H9 (cell line): ENCODE measurements around the gene DAAM1. TPM values are rescaled to one million over a fixed set of nuclear protein-coding genes. Genes with fewer than 3 reads are reported as not detected.

ENCODE experiments used
- DNase-seq: peaks from one replicate; pipeline ENCODE4 v3.0.0-alpha.2; 2017
- H2AFZ ChIP-seq: one replicate; pipeline ENCODE4 v1.6.1; 2013; ENCODE audit warnings: mild to moderate bottlenecking, low read length, control low read depth, moderate library complexity
- H2AK5ac ChIP-seq: 2 replicates; pipeline ENCODE4 v1.6.1; 2013; ENCODE audit warnings: low read length, control low read depth, mixed read lengths; ENCODE audit not compliant: insufficient read length
- H2BK120ac ChIP-seq: one replicate; pipeline ENCODE4 v1.6.1; 2013; ENCODE audit warnings: low read depth, mild to moderate bottlenecking, low read length, control low read depth, inconsistent platforms; ENCODE audit not compliant: poor library complexity, severe bottlenecking
- H2BK12ac ChIP-seq: 2 replicates; pipeline ENCODE4 v1.6.1; 2013; ENCODE audit warnings: low read length, control low read depth, mixed read lengths, low read depth; ENCODE audit not compliant: insufficient read length
- H2BK15ac ChIP-seq: 2 replicates; pipeline ENCODE4 v1.6.1; 2013; ENCODE audit warnings: low read depth, low read length, control low read depth
- H2BK20ac ChIP-seq: one replicate; pipeline ENCODE4 v1.6.1; 2013; ENCODE audit warnings: low read depth, mild to moderate bottlenecking, low read length, control low read depth, inconsistent platforms; ENCODE audit not compliant: poor library complexity, severe bottlenecking
- H2BK5ac ChIP-seq: 2 replicates; pipeline ENCODE4 v1.6.1; 2013; ENCODE audit warnings: low read length, control low read depth, mixed read lengths; ENCODE audit not compliant: insufficient read length
- H3K14ac ChIP-seq: 2 replicates; pipeline ENCODE4 v1.6.1; 2013; ENCODE audit warnings: low read length, control low read depth; ENCODE audit not compliant: insufficient read depth
- H3K18ac ChIP-seq: 2 replicates; pipeline ENCODE4 v1.6.1; 2013; ENCODE audit warnings: low read depth, mild to moderate bottlenecking, mixed read lengths, low read length, control low read depth; ENCODE audit not compliant: insufficient read length
- H3K23ac ChIP-seq: 2 replicates; pipeline ENCODE4 v1.6.1; 2013; ENCODE audit warnings: low read length, control low read depth, mixed read lengths, low read depth; ENCODE audit not compliant: insufficient read length
- H3K23me2 ChIP-seq: 2 replicates; pipeline ENCODE4 v1.6.1; 2013; ENCODE audit warnings: low read depth, mild to moderate bottlenecking, mixed read lengths, low read length, control low read depth; ENCODE audit not compliant: insufficient read length, poor library complexity, severe bottlenecking
- H3K27ac ChIP-seq: 2 replicates; pipeline ENCODE4 v1.5.1; 2013; ENCODE audit warnings: low read length, control low read depth, mixed read lengths, low read depth; ENCODE audit not compliant: insufficient read length
- H3K27me3 ChIP-seq: 2 replicates; pipeline ENCODE4 v1.6.1; 2013; ENCODE audit warnings: low read length, control low read depth, inconsistent platforms; ENCODE audit not compliant: insufficient read depth
- H3K4ac ChIP-seq: 2 replicates; pipeline ENCODE4 v1.6.1; 2013; ENCODE audit warnings: low read depth, mild to moderate bottlenecking, control low read depth, inconsistent platforms, low read length, moderate library complexity
- H3K4me1 ChIP-seq: 2 replicates; pipeline ENCODE4 v1.6.1; 2013; ENCODE audit warnings: low read length, control low read depth, inconsistent platforms; ENCODE audit not compliant: insufficient read depth
- H3K4me2 ChIP-seq: 2 replicates; pipeline ENCODE4 v1.6.1; 2013; ENCODE audit warnings: low read length, control low read depth, mixed read lengths; ENCODE audit not compliant: insufficient read length, insufficient read depth
- H3K56ac ChIP-seq: 2 replicates; pipeline ENCODE4 v1.6.1; 2013; ENCODE audit warnings: low read depth, mild to moderate bottlenecking, mixed read lengths, low read length, control low read depth; ENCODE audit not compliant: insufficient read length
- H3K79me1 ChIP-seq: 2 replicates; pipeline ENCODE4 v1.6.1; 2013; ENCODE audit warnings: low read depth, mild to moderate bottlenecking, moderate library complexity, low read length, control low read depth, inconsistent platforms; ENCODE audit not compliant: insufficient read depth, poor library complexity, severe bottlenecking
- H3K79me2 ChIP-seq: 2 replicates; pipeline ENCODE4 v1.6.1; 2013; ENCODE audit warnings: low read length, control low read depth, inconsistent platforms; ENCODE audit not compliant: insufficient read depth
- H3K9ac ChIP-seq: 2 replicates; pipeline ENCODE4 v1.6.1; 2013; ENCODE audit warnings: low read length, control low read depth, mixed read lengths; ENCODE audit not compliant: insufficient read length; ENCODE audit errors: extremely low read depth
- H3K9me3 ChIP-seq: one replicate; pipeline ENCODE4 v1.6.1; 2013; ENCODE audit warnings: low read depth, low read length, inconsistent platforms; ENCODE audit not compliant: control insufficient read depth
- H3T11ph ChIP-seq: one replicate; pipeline ENCODE4 v1.6.1; 2013; ENCODE audit warnings: mild to moderate bottlenecking, low read length, control low read depth, inconsistent platforms
- H4K20me1 ChIP-seq: one replicate; pipeline ENCODE4 v1.6.1; 2013; ENCODE audit not compliant: control insufficient read depth, insufficient read length, insufficient read depth
- H4K5ac ChIP-seq: 2 replicates; pipeline ENCODE4 v1.6.1; 2013; ENCODE audit warnings: low read depth, mild to moderate bottlenecking, mixed read lengths, low read length, control low read depth; ENCODE audit not compliant: insufficient read length
- H4K8ac ChIP-seq: replicated peaks from 2 replicates; pipeline ENCODE4 v1.6.1; 2013; ENCODE audit warnings: low read length, control low read depth, mixed read lengths, low read depth; ENCODE audit not compliant: insufficient read length
- H4K91ac ChIP-seq: 2 replicates; pipeline ENCODE4 v1.6.1; 2013; ENCODE audit warnings: low read depth, mild to moderate bottlenecking, moderate library complexity, mixed read lengths, low read length, control low read depth; ENCODE audit not compliant: insufficient read length
- H3K27ac Mint-ChIP-seq, 3 experiments: 2 replicates in 2 of 3; 3 replicates in 1 of 3; pipeline ENCODE4 v1.8.0; 2020 to 2021; ENCODE audit warnings: mixed read lengths in 3 of 3, mild to moderate bottlenecking in 1 of 3, moderate library complexity in 1 of 3
- H3K27me3 Mint-ChIP-seq: 2 replicates; pipeline ENCODE4 v1.8.0; 2021; ENCODE audit warnings: low read depth, mild to moderate bottlenecking, moderate library complexity, mixed read lengths
- H3K36me3 Mint-ChIP-seq, 3 experiments: 2 replicates in 2 of 3; 3 replicates in 1 of 3; pipeline ENCODE4 v1.8.0; 2020 to 2021; ENCODE audit warnings: low read depth in 3 of 3, mixed read lengths in 3 of 3; ENCODE audit not compliant: insufficient read depth in 1 of 3
- H3K4me1 Mint-ChIP-seq, 2 experiments: 2 replicates each; pipeline ENCODE4 v1.8.0; 2020; ENCODE audit warnings: mixed read lengths in 2 of 2
- H3K4me3 Mint-ChIP-seq, 2 experiments: 2 replicates in 1 of 2; 3 replicates in 1 of 2; pipeline ENCODE4 v1.8.0; 2020 to 2021; ENCODE audit warnings: mild to moderate bottlenecking in 2 of 2, mixed read lengths in 2 of 2, moderate library complexity in 1 of 2
- H3K9me3 Mint-ChIP-seq, 2 experiments: 2 replicates in 1 of 2; 3 replicates in 1 of 2; pipeline ENCODE4 v1.8.0; 2020; ENCODE audit warnings: mild to moderate bottlenecking in 2 of 2, mixed read lengths in 2 of 2, moderate library complexity in 1 of 2
- WGBS: extraction: QIAGEN DNeasy Blood & Tissue Kit; methylation state at CpG from one replicate; pipeline ENCODE4 v1.1.7; 2013; ENCODE audit warnings: missing lambda C conversion rate, low lambda C conversion rate, mixed read lengths; ENCODE audit not compliant: insufficient read length; ENCODE audit errors: extremely low coverage; 5-methylcytosine and 5-hydroxymethylcytosine counted together
- total RNA-seq: library from RNA; stranded (reverse); gene quantifications from 2 replicates; pipeline ENCODE4 v1.2.1, GENCODE V29; 2021
- TF ChIP-seq, protein P1 (sequence below): fragments of 200-600 bp; sonication (generic); conservative IDR thresholded peaks from 3 replicates; pipeline ENCODE4 v1.8.0; 2021; ENCODE audit warnings: antibody characterized with exemption, mild to moderate bottlenecking

DAAM1 gene
- total RNA-seq, 1 experiment from 2014 or later = 19.5 TPM

DNA sequence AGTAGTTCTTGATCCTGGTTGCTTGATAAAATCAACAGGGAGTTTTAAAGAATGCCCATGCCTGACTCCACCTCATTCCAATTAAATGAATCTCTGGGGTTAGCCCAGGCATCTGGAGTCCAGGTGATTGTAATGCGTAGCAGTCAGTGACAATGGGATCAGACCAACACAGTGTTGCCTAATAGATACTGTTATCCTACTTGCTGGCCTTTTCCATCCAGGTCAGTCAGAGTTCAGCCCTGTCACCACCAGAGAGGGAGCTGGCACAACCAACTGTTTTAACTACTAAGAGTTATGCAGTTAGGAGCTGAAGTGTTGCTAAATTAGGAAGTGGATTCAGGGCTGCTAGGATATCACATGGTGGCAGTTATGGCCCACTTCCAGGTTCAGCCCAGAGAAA, 169.6 kb downstream of the DAAM1 start:
- peak; percentile 64 for DNase-seq
- H4K8ac ChIP-seq = no peak overlapping the region
- no peak overlapping the region for H2AK5ac ChIP-seq
- peaks cover 3% of the 10 kb centered on the region; the same call in 1 of the 2 replicates for H3K27me3 Mint-ChIP-seq
- H3K4me1 ChIP-seq = no peaks in the 10 kb centered on the region; the same call in none of the 2 replicates
- H4K20me1 ChIP-seq = no peaks in the 10 kb centered on the region
- H3K27ac Mint-ChIP-seq = peak overlapping the region in 2 of 3 experiments; percentile 13 to 51; a peak in 2 of 7 replicates
- TF ChIP-seq, protein P1, sequence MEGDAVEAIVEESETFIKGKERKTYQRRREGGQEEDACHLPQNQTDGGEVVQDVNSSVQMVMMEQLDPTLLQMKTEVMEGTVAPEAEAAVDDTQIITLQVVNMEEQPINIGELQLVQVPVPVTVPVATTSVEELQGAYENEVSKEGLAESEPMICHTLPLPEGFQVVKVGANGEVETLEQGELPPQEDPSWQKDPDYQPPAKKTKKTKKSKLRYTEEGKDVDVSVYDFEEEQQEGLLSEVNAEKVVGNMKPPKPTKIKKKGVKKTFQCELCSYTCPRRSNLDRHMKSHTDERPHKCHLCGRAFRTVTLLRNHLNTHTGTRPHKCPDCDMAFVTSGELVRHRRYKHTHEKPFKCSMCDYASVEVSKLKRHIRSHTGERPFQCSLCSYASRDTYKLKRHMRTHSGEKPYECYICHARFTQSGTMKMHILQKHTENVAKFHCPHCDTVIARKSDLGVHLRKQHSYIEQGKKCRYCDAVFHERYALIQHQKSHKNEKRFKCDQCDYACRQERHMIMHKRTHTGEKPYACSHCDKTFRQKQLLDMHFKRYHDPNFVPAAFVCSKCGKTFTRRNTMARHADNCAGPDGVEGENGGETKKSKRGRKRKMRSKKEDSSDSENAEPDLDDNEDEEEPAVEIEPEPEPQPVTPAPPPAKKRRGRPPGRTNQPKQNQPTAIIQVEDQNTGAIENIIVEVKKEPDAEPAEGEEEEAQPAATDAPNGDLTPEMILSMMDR = no peak
- no CpG with 5 or more reads among the region's 1 CpG for WGBS
- H3K79me1 ChIP-seq = no peaks in the 10 kb centered on the region
- H3K4me1 Mint-ChIP-seq = peaks cover 21 to 22% of the 10 kb centered on the region in 2 experiments
- no peaks in the 10 kb centered on the region for H3K27me3 ChIP-seq
- no peaks in the 10 kb centered on the region for H3K9me3 Mint-ChIP-seq
- H3K36me3 Mint-ChIP-seq = peaks cover 2 to 9% (median 9%) of the 10 kb centered on the region in 3 experiments; a peak in 3 of 7 replicates
- no peak overlapping the region for H4K5ac ChIP-seq
- H3K18ac ChIP-seq = no peak overlapping the region
- H3K56ac ChIP-seq = no peak overlapping the region
- H2BK20ac ChIP-seq = no peak overlapping the region
- no peak overlapping the region for H3K9ac ChIP-seq
- no peak overlapping the region for H2AFZ ChIP-seq
- H3K4me2 ChIP-seq = no peak overlapping the region
- H4K91ac ChIP-seq = no peak overlapping the region
- H2BK120ac ChIP-seq = no peak overlapping the region
- no peak overlapping the region for H3K27ac ChIP-seq
- no peak overlapping the region for H2BK15ac ChIP-seq
- H3K4me3 Mint-ChIP-seq = no peak overlapping the region
- no peak overlapping the region for H3K14ac ChIP-seq
- H3K23ac ChIP-seq = no peak overlapping the region
- H3K9me3 ChIP-seq = no peaks in the 10 kb centered on the region
- H3K23me2 ChIP-seq = no peaks in the 10 kb centered on the region
- H2BK12ac ChIP-seq = no peak overlapping the region
- no peak overlapping the region for H3K4ac ChIP-seq
- H2BK5ac ChIP-seq = no peak overlapping the region
- H3K79me2 ChIP-seq = no peaks in the 10 kb centered on the region
- no peak overlapping the region for H3T11ph ChIP-seq
